ENCODE results near the gene TGFB3.

The TGFB3 gene

DNA sequence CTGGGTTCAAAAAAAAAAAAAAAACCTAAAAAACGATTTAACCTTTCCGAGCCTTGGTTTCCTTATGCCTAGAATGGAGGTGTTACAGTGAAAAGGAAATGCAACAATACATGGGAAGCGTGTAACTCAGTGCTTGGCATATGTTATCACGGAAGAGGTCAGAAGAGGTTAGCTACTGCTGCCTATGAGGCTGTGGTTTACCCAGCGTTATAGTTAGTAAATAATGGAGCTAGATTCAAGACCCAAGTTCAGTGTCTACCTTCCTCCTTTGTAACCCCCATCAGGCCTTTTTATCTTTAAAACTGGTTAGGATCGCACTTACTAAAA lies 4.6 kb upstream of the TGFB3 start:
- Histone ChIP-seq H3K4me1 (ENCODE audit: control insufficient read depth, insufficient read depth, low read length) (peaks cover 31% of the 10 kb centered on the region), H3K4me3 (ENCODE audit: low read length) (peak overlapping the region; percentile 95)

DNA sequence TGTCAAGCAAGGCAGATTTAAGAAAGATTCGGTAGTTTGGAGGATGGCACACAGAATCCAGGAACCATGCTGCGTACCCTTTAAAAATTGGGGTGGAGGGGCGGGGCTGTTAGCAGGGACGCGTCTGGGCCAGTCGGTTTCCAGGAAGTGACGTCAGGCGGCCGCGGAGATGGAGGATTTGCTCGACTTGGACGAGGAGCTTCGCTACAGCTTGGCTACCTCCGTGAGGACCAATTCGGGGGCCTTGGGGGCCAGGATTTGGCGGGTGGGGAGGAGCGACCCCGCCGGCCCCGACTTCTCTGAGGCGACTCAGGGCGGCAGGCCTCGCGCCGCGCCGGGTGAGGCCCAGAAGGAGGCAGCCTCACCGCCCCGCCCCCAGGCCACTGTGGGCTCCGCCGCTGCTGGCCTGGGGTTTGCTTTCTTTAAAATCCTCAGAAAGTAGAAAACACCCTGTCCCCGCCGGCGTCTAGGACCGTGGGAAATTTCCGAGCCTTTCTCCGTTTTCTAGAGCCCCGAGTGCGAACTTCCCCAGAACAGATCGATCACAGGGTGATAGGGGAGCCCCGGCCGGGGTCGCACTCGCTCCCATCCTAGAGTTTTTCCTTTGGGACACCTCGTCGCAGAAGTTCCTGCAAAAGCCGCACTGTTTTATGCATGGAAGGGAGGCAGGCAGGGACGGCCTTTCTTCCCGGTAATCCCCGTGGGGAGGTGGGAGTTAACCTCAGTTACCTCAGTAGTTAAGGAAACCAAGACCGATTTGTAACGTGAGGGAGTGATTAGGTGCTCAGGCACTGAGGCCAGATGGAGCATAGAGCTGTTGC lies 4.0 kb upstream of the TGFB3 start, which contains the start of gene IFT43:
TSS of gene IFT43 (plus strand) at position 146 of the 821 bp plus-strand sequence. CDS start at position 170, 24 bp downstream.
- Histone ChIP-seq H3K9me3 (ENCODE audit: control insufficient read depth, low read length) (no peaks in the 10 kb centered on the region), H3K4me1 (ENCODE audit: control insufficient read depth, insufficient read depth, low read length) (peaks cover 36% of the 10 kb centered on the region), H3K36me3 (ENCODE audit: control insufficient read depth, insufficient read depth, low read length, severe bottlenecking) (peaks cover 7% of the 10 kb centered on the region), H3K27me3 (replicated peaks; ENCODE audit: control insufficient read depth, insufficient read depth, low read length) (no peaks in the 10 kb centered on the region), H3K4me3 (ENCODE audit: low read length) (peak within 1 kb of the TSS; percentile 95), H3K9ac (ENCODE audit: low read length) (peak within 1 kb of the TSS; percentile 93)
- peak; percentile 95 for DNase-seq (ENCODE audit: low read depth)

More for the DNA sequence above, 4.6 kb upstream of the TGFB3 start:
- H3K27me3 ChIP-seq (replicated peaks; ENCODE audit: control insufficient read depth, insufficient read depth, low read length) = no peaks in the 10 kb centered on the region
- DNase-seq (ENCODE audit: low read depth) = no peak
- H3K36me3 ChIP-seq (ENCODE audit: control insufficient read depth, insufficient read depth, low read length, severe bottlenecking) = peaks cover 7% of the 10 kb centered on the region
- peak overlapping the region; percentile 93 for H3K9ac ChIP-seq (ENCODE audit: low read length)
- H3K9me3 ChIP-seq (ENCODE audit: control insufficient read depth, low read length) = no peaks in the 10 kb centered on the region

DNA sequence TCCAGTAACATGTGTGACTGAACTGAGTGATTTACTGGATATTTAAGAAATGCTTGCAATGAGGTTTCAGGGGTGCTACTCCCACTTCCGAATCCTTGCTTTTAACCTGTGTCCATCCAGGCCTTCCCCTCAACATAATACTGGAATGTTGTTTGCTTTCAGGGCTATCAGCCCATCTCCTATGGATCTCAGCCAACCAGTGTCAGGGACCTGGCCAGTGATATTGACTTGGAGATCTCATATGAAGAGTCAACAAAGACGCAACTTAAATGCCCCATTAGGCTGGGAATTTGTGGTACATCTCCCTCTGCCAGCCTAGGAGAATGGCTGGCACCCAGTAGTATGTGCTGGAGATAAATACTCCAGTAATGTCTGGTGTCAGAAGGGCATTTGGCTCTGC lies 2.9 kb upstream of the TGFB3 start:
- no peak overlapping the region for H3K4me3 ChIP-seq (ENCODE audit: low read length)
- DNase-seq (ENCODE audit: low read depth) = no peak
- no peaks in the 10 kb centered on the region for H3K27me3 ChIP-seq (replicated peaks; ENCODE audit: control insufficient read depth, insufficient read depth, low read length)
- no peak overlapping the region for H3K9ac ChIP-seq (ENCODE audit: low read length)
- peaks cover 46% of the 10 kb centered on the region for H3K4me1 ChIP-seq (ENCODE audit: control insufficient read depth, insufficient read depth, low read length)
- H3K9me3 ChIP-seq (ENCODE audit: control insufficient read depth, low read length) = no peaks in the 10 kb centered on the region
- H3K36me3 ChIP-seq (ENCODE audit: control insufficient read depth, insufficient read depth, low read length, severe bottlenecking) = peaks cover 1% of the 10 kb centered on the region

DNA sequence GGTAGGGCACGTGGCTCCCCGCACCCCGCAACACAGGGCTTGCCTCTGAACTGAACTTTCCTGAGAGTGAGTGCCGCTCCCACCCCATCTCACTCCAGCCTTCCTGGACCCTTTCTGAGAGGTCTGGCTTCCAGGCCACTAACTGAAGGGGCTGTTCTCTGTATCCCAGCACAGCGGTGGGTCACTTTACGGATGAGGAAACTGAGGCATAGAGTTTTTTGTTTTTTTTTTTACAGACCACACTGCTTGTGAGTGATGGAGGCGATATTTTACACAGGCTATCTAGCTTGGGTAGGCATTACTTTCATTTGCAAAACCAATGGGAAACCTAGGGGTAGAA lies 1.2 kb upstream of the TGFB3 start:
- H3K4me3 ChIP-seq (ENCODE audit: low read length) = peak overlapping the region; percentile 74
- H3K9me3 ChIP-seq (ENCODE audit: control insufficient read depth, low read length) = no peaks in the 10 kb centered on the region
- H3K36me3 ChIP-seq (ENCODE audit: control insufficient read depth, insufficient read depth, low read length, severe bottlenecking) = no peaks in the 10 kb centered on the region
- DNase-seq (ENCODE audit: low read depth) = no peak
- H3K4me1 ChIP-seq (ENCODE audit: control insufficient read depth, insufficient read depth, low read length) = peaks cover 43% of the 10 kb centered on the region
- H3K27me3 ChIP-seq (replicated peaks; ENCODE audit: control insufficient read depth, insufficient read depth, low read length) = no peaks in the 10 kb centered on the region
- H3K9ac ChIP-seq (ENCODE audit: low read length) = peak overlapping the region; percentile 73

DNA sequence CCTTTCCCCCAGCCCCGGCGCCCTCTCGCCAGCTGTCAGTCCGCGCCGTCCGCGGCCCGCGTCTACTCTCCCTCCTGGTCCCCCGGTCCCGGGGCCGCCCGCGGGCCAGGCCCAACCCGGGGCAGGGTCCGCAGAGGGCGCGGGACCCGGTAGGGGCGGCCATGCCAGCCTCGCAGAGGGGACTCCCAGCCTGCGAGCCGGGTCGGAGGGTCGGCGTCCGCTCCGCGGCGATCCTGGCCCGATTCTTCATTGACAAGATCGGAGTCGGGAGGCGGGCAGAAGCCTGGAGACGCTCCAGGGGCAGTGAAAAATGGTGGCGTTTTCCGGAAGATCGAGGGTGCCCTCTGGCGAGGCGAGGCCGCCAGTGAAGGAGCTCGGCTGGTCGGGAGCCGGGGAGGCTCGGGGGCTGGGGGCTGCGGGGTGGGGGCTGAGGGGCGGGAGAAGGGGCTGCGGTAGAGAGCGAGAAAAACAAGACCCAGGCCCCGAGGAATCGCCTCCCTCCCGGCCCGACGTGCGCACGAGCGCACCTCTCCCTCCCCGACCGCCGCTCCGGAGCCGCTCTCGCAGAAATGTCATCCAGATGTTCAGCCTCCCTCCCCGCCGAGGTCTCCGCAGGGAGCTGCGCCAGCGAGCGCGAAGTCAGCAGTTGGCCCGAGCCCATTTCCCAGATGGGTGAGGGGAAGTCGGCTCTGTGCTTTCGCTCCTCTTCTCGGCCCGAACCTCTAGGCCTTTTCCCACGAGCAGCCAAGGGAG lies 647 bp upstream of the TGFB3 start:
- Histone ChIP-seq H3K4me3 (ENCODE audit: low read length) (peak overlapping the region; percentile 83), H3K36me3 (ENCODE audit: control insufficient read depth, insufficient read depth, low read length, severe bottlenecking) (no peaks in the 10 kb centered on the region), H3K9me3 (ENCODE audit: control insufficient read depth, low read length) (no peaks in the 10 kb centered on the region), H3K27me3 (replicated peaks; ENCODE audit: control insufficient read depth, insufficient read depth, low read length) (no peaks in the 10 kb centered on the region), H3K9ac (ENCODE audit: low read length) (peak overlapping the region; percentile 83), H3K4me1 (ENCODE audit: control insufficient read depth, insufficient read depth, low read length) (peaks cover 47% of the 10 kb centered on the region)
- DNase-seq (ENCODE audit: low read depth) = peak; percentile 93

DNA sequence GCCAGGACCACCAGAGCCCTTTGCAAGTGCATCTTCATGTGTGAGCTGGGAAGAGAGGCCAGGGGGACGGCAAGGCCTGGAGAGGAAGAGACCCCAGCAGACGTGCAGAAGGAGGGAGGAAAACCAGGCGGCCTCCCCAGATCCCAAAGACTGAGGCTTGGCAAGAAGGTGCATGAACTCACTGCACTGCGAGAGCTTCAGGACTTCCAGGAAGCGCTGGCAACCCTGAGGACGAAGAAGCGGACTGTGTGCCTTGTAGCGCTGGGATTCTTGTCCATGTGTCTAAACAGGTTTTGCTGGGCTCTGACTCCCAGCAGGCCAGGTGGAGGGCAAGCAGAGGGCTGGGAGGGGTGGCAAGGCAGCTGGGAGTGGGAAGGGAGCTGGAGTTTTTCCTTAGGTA lies 939 bp downstream of the TGFB3 start:
- Histone ChIP-seq H3K9ac (ENCODE audit: low read length) (peak overlapping the region; percentile 83), H3K4me1 (ENCODE audit: control insufficient read depth, insufficient read depth, low read length) (peaks cover 39% of the 10 kb centered on the region), H3K27me3 (replicated peaks; ENCODE audit: control insufficient read depth, insufficient read depth, low read length) (no peaks in the 10 kb centered on the region), H3K36me3 (ENCODE audit: control insufficient read depth, insufficient read depth, low read length, severe bottlenecking) (no peaks in the 10 kb centered on the region), H3K9me3 (ENCODE audit: control insufficient read depth, low read length) (no peaks in the 10 kb centered on the region), H3K4me3 (ENCODE audit: low read length) (peak overlapping the region; percentile 83)
- no peak for DNase-seq (ENCODE audit: low read depth)

DNA sequence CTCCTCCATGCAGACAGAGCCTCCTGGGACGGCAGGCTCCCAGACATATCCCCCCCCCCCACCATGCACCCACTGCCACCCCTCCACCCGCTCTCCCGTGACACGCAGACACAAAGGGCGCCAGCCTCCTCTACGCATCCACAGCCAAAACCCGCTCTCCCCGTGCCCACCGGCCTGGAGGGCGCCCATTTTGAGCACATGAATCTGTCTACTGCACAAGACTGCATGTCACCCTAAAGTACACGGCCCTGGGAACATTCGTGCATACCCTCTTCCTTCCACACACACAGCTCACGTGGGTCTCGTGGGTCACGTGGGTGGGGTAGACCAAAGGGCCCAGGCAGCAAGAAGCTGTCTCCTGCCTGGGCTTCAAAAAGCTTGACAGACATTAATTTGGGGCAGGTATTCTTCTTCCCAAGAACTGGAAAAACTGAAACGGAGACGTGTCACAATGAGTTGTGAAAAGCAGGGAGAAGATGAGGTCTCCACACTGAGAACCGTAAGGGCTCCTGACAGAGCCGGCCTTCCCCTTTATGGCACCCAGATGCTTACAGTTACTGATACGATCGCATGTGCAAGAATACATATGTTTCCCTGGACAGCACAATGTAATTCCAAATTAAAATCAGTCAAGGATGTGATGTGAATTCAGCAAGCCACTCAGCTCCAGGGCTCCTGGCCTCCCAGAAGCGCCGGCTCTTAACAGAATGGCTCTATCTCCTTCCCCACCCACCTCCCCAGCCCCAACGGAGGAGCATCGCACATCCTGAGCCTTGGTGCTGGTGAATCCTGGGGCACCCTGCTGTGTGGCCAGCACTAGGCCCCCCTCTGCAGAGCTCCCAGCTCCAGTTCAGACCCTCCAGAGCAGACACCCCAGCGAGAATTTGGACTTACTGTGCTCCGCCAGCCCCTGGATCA lies 1.9 kb downstream of the TGFB3 start:
- Histone ChIP-seq H3K36me3 (ENCODE audit: control insufficient read depth, insufficient read depth, low read length, severe bottlenecking) (no peaks in the 10 kb centered on the region), H3K9ac (ENCODE audit: low read length) (peak overlapping the region; percentile 83), H3K27me3 (replicated peaks; ENCODE audit: control insufficient read depth, insufficient read depth, low read length) (no peaks in the 10 kb centered on the region), H3K9me3 (ENCODE audit: control insufficient read depth, low read length) (no peaks in the 10 kb centered on the region), H3K4me3 (ENCODE audit: low read length) (peak overlapping the region; percentile 83), H3K4me1 (ENCODE audit: control insufficient read depth, insufficient read depth, low read length) (peaks cover 39% of the 10 kb centered on the region)
- DNase-seq (ENCODE audit: low read depth) = no peak

DNA sequence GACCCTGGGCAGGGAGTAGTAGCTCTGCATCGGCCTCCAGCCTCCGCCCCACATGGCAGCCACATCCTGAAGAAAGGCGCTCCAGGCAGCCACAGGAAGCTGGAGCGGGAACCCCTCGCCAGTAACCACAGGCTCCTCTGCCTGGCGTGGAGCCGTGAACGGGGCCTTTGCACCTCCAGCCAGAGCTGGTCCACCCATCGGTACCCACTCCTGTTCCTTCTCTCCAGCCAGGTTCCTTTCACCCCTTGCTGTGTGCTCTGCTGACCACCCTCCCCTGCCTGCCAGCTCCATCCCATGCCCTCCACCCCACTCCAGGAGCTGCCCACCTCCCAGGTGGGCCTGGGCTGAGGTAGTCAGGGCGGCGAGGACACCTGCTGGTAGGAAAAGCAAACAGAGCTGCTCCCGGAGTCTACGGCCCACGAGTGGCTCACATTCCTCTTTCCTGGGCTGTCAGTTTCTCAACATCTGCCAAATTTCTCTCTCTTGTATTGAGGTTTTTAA lies 2.7 kb downstream of the TGFB3 start:
- peak; percentile 56 for DNase-seq (ENCODE audit: low read depth)
- Histone ChIP-seq H3K9me3 (ENCODE audit: control insufficient read depth, low read length) (no peaks in the 10 kb centered on the region), H3K36me3 (ENCODE audit: control insufficient read depth, insufficient read depth, low read length, severe bottlenecking) (no peaks in the 10 kb centered on the region), H3K9ac (ENCODE audit: low read length) (peak overlapping the region; percentile 18), H3K4me1 (ENCODE audit: control insufficient read depth, insufficient read depth, low read length) (peaks cover 39% of the 10 kb centered on the region), H3K4me3 (ENCODE audit: low read length) (peak overlapping the region; percentile 49), H3K27me3 (replicated peaks; ENCODE audit: control insufficient read depth, insufficient read depth, low read length) (no peaks in the 10 kb centered on the region)

DNA sequence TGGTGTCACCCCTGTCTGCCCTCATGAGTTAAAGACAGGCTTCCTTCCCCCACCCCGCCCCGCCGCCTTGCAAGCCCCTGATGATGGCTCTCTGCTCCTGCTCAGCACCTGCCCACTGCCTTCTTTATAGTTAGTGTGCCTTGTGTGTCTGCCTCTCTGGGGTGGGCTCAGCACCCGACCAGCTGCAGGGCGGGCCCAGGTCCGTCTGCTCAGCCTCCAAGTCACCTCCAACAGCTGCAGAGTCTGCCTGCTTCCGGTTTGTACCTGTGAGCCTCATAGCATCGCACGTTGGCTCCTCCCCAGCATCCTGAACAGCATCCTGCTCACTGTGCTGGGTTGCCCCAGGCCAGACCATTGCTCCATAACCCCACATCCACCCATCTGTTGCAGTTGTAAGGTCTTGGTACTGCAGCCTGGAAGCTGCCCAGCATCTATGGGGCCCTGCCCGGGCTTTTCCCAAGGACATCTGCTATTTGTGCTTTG lies 3.5 kb downstream of the TGFB3 start:
- H3K9me3 ChIP-seq (ENCODE audit: control insufficient read depth, low read length) = no peaks in the 10 kb centered on the region
- no peaks in the 10 kb centered on the region for H3K27me3 ChIP-seq (replicated peaks; ENCODE audit: control insufficient read depth, insufficient read depth, low read length)
- no peak overlapping the region for H3K4me3 ChIP-seq (ENCODE audit: low read length)
- H3K36me3 ChIP-seq (ENCODE audit: control insufficient read depth, insufficient read depth, low read length, severe bottlenecking) = no peaks in the 10 kb centered on the region
- peaks cover 39% of the 10 kb centered on the region for H3K4me1 ChIP-seq (ENCODE audit: control insufficient read depth, insufficient read depth, low read length)
- H3K9ac ChIP-seq (ENCODE audit: low read length) = no peak overlapping the region
- no peak for DNase-seq (ENCODE audit: low read depth)

DNA sequence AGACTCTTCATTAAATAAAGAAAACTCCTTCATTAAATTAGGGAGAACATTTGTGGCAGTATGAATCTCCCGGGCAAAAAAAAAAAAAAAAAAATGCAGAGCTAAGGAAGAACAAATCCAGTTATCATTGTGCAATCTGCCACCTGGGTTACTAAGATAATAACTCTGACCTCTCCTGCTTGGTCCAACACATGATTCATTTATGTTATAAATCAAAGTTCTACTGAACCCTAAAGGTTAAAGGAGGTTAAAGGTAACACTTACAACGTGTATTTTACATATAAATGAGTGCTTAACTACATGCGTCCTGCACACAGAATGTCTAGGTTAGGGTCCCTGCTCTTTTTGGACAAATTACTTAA lies 4.2 kb downstream of the TGFB3 start:
- no peaks in the 10 kb centered on the region for H3K36me3 ChIP-seq (ENCODE audit: control insufficient read depth, insufficient read depth, low read length, severe bottlenecking)
- H3K27me3 ChIP-seq (replicated peaks; ENCODE audit: control insufficient read depth, insufficient read depth, low read length) = no peaks in the 10 kb centered on the region
- H3K9ac ChIP-seq (ENCODE audit: low read length) = no peak overlapping the region
- H3K9me3 ChIP-seq (ENCODE audit: control insufficient read depth, low read length) = no peaks in the 10 kb centered on the region
- H3K4me3 ChIP-seq (ENCODE audit: low read length) = no peak overlapping the region
- no peak for DNase-seq (ENCODE audit: low read depth)
- H3K4me1 ChIP-seq (ENCODE audit: control insufficient read depth, insufficient read depth, low read length) = peaks cover 39% of the 10 kb centered on the region
